Natural killer cell (primary cell): Measurements from ENCODE around the gene MBOAT7. TPM values are rescaled to one million over a fixed set of nuclear protein-coding genes. Genes with fewer than 3 reads are reported as not detected.

ENCODE experiments used
- ATAC-seq, 3 donors: fragments of 150-1000 bp in 2 of 3; fragments of 200-7000 bp in 1 of 3; cut with Tn5 transposase; 1 replicate in 1 of 3; 2 replicates in 2 of 3; pipeline ENCODE4 v1.10.0; 2021; ENCODE audit warnings: mild to moderate bottlenecking in 2 of 3, moderate library complexity in 2 of 3
- DNase-seq, 2 donors: peaks; one replicate each; pipeline versions ENCODE4 v3.0.0 to v3.0.0-alpha.2; 2013 to 2021; ENCODE audit warnings: mixed read lengths in 1 of 2
- H3K27ac ChIP-seq: one replicate; pipeline ENCODE4 v1.5.1; 2013; ENCODE audit warnings: mild to moderate bottlenecking, low read length
- H3K27me3 ChIP-seq: one replicate; pipeline ENCODE4 v1.6.1; 2013; ENCODE audit warnings: low read length; ENCODE audit not compliant: control insufficient read depth, insufficient read depth
- H3K36me3 ChIP-seq: one replicate; pipeline ENCODE4 v1.6.1; 2013; ENCODE audit warnings: low read length; ENCODE audit not compliant: control insufficient read depth, insufficient read depth
- H3K4me1 ChIP-seq: one replicate; pipeline ENCODE4 v1.6.1; 2013; ENCODE audit warnings: low read length; ENCODE audit not compliant: control insufficient read depth, insufficient read depth
- H3K4me3 ChIP-seq: one replicate; pipeline ENCODE4 v1.5.1; 2013; ENCODE audit warnings: low read length
- H3K9me3 ChIP-seq: one replicate; pipeline ENCODE4 v1.6.1; 2013; ENCODE audit warnings: low read length; ENCODE audit not compliant: control insufficient read depth, insufficient read depth
- H3K27ac Mint-ChIP-seq, 2 donors: one replicate each; pipeline ENCODE4 v1.8.0; 2022; ENCODE audit warnings: mild to moderate bottlenecking in 2 of 2, mixed read lengths in 2 of 2, moderate library complexity in 1 of 2
- H3K27me3 Mint-ChIP-seq, 2 donors: one replicate each; pipeline ENCODE4 v1.8.0; 2022; ENCODE audit warnings: low read depth in 2 of 2, mixed read lengths in 2 of 2
- H3K36me3 Mint-ChIP-seq: one replicate; pipeline ENCODE4 v1.8.0; 2022; ENCODE audit warnings: mixed read lengths
- H3K4me1 Mint-ChIP-seq, 2 donors: one replicate each; pipeline ENCODE4 v1.8.0; 2022; ENCODE audit warnings: mixed read lengths in 2 of 2
- H3K4me3 Mint-ChIP-seq: one replicate; pipeline ENCODE4 v1.8.0; 2022; ENCODE audit warnings: mild to moderate bottlenecking, moderate library complexity, mixed read lengths
- H3K9me3 Mint-ChIP-seq, 2 donors: one replicate each; pipeline ENCODE4 v1.8.0; 2022; ENCODE audit warnings: mixed read lengths in 2 of 2
- WGBS: methylation state at CpG from one replicate; pipeline ENCODE4 v1.1.7; 2013; ENCODE audit warnings: missing lambda C conversion rate; ENCODE audit not compliant: insufficient coverage; 5-methylcytosine and 5-hydroxymethylcytosine counted together
- intact Hi-C: fragments of 100-400 bp; cut with micrococcal nuclease; formaldehyde crosslinking; loops from one replicate; pipeline ENCODE4 v1.14.2; 2022
- total RNA-seq, 4 donors: library from RNA; stranded (reverse); fragments of 120-200 nt in 1 of 4; gene quantifications; one replicate each; pipeline versions ENCODE4 v1.2.3 to v1.2.4, GENCODE V29; 2013 to 2022
- TF ChIP-seq, protein P1 (sequence below): fragments of 200-600 bp; IDR thresholded peaks from one replicate; pipeline ENCODE4 v1.8.0; 2022; ENCODE audit warnings: antibody characterized with exemption

MBOAT7 gene
- total RNA-seq, 3 donors from 2014 or later (not counting 1 experiment from before 2014, with no cell fraction given), result 24.1 to 53.9 (median 31.2) TPM

DNA sequence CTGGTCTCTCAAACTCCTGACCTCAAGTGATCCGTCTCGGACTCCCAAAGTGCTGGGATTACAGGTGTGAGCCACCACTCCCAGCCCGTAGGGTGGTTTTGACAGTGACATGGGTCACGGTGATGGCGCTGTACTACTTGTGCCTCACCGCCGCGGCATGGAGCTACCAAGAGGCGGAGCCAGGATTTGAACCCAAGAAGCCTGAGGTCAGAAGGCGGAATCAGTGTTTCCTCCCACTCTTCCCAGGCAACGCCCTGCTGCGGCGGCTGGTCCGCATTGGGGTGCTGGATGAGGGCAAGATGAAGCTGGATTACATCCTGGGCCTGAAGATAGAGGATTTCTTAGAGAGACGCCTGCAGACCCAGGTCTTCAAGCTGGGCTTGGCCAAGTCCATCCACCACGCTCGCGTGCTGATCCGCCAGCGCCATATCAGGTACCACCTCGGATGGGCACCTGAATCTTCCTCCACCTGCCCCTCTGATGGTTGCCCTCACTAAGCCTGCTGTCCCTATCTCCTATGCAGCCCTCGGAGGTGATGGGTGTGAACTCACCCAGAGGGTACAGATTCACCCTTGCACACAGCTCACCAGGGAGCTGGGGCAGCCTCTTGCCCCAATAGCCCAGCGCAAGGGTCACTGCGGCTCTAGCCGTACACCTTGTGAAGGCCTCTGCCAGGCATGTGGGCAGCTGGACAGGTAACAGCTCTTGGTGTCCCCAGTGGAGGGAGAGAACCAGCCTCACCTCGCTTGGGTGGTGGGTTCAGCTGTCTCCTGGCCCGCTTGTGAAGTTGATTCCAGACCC is 16.9 kb upstream of the MBOAT7 start:
- no peak for ATAC-seq
- H3K4me3 ChIP-seq, result no peak overlapping the region
- DNase-seq, result no peak
- TF ChIP-seq, protein P1, sequence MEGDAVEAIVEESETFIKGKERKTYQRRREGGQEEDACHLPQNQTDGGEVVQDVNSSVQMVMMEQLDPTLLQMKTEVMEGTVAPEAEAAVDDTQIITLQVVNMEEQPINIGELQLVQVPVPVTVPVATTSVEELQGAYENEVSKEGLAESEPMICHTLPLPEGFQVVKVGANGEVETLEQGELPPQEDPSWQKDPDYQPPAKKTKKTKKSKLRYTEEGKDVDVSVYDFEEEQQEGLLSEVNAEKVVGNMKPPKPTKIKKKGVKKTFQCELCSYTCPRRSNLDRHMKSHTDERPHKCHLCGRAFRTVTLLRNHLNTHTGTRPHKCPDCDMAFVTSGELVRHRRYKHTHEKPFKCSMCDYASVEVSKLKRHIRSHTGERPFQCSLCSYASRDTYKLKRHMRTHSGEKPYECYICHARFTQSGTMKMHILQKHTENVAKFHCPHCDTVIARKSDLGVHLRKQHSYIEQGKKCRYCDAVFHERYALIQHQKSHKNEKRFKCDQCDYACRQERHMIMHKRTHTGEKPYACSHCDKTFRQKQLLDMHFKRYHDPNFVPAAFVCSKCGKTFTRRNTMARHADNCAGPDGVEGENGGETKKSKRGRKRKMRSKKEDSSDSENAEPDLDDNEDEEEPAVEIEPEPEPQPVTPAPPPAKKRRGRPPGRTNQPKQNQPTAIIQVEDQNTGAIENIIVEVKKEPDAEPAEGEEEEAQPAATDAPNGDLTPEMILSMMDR, result no peak
- no peaks in the 10 kb centered on the region for H3K9me3 Mint-ChIP-seq
- peaks cover 69% of the 10 kb centered on the region for H3K36me3 ChIP-seq
- H3K27me3 ChIP-seq, result no peaks in the 10 kb centered on the region
- peaks cover 7% of the 10 kb centered on the region for H3K36me3 Mint-ChIP-seq
- H3K27ac Mint-ChIP-seq, result no peak overlapping the region
- H3K4me1 Mint-ChIP-seq, result peaks cover 64% of the 10 kb centered on the region in 2 donors
- WGBS, result 94% methylated on average over 27 of the region's 27 CpGs
- no peaks in the 10 kb centered on the region for H3K9me3 ChIP-seq
- H3K4me1 ChIP-seq, result peaks cover 84% of the 10 kb centered on the region
- no peak overlapping the region for H3K27ac ChIP-seq
- no peak overlapping the region for H3K4me3 Mint-ChIP-seq
- intact Hi-C loops, result no loop called here
- no peaks in the 10 kb centered on the region for H3K27me3 Mint-ChIP-seq

DNA sequence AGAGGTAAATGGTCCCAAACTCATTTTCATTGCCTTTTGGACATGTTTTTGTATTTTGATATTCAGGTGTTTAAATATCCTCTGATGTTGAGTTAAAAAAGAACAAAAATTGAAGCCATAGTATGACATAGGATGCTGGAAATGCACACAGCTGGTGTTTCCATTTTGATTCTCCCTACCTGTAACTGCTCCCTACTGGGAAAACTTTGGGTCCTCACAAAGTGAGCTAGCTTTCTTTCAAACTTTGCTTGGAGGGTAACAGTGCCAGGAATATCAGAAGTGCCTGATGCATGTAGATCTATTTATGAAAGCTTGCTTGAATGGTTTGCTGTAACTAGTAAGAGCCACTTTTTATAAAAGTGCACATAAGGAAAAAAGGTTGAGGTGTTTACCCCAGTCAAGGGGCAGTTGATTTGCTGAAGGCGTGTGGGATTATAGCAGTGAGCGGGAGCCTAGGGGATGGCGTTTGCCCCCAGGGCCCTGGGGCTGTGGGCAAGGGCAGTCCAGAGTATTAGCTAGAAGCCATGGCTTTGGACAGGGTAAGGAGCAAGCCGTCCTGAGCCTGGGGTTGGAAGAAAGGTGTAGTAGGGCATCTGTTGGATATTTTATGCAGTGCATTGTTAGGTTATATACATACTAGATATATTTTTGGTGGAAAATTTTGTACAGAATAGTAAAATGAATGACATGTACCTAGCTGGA is 15.5 kb upstream of the MBOAT7 start:
- H3K27ac Mint-ChIP-seq, result no peak overlapping the region
- H3K4me3 ChIP-seq, result no peak overlapping the region

GRCh38 chr19:54203151-54203611 is 13.8 kb upstream of the MBOAT7 start:
- Mint-ChIP-seq H3K27me3 (no peaks in the 10 kb centered on the region), H3K27ac (peak overlapping the region in 1 of 2 donors; percentile 100), H3K36me3 (peaks cover 7% of the 10 kb centered on the region), H3K4me1 (peaks cover 43 to 53% of the 10 kb centered on the region in 2 donors), H3K9me3 (no peaks in the 10 kb centered on the region), H3K4me3 (peak overlapping the region; percentile 42)
- Histone ChIP-seq H3K9me3 (no peaks in the 10 kb centered on the region), H3K27me3 (no peaks in the 10 kb centered on the region), H3K36me3 (peaks cover 63% of the 10 kb centered on the region), H3K27ac (no peak overlapping the region), H3K4me1 (peaks cover 62% of the 10 kb centered on the region), H3K4me3 (no peak overlapping the region)
- WGBS, result 83% methylated on average over 9 of the region's 9 CpGs
- ATAC-seq (no peak), DNase-seq (no peak)
- TF ChIP-seq, protein P1, result no peak
- intact Hi-C loops, result no loop called here

More for the DNA sequence above, 15.5 kb upstream of the MBOAT7 start:
- no peak for ATAC-seq
- Mint-ChIP-seq H3K36me3 (peaks cover 7% of the 10 kb centered on the region), H3K27me3 (no peaks in the 10 kb centered on the region), H3K9me3 (no peaks in the 10 kb centered on the region), H3K4me1 (peaks cover 59 to 62% of the 10 kb centered on the region in 2 donors), H3K4me3 (no peak overlapping the region)
- no peak for DNase-seq
- TF ChIP-seq, protein P1, result no peak
- H3K27ac ChIP-seq, result no peak overlapping the region
- 87% methylated on average over 4 of the region's 4 CpGs for WGBS
- peaks cover 69% of the 10 kb centered on the region for H3K36me3 ChIP-seq
- H3K9me3 ChIP-seq, result no peaks in the 10 kb centered on the region
- peaks cover 78% of the 10 kb centered on the region for H3K4me1 ChIP-seq
- intact Hi-C loops, result no loop called here
- H3K27me3 ChIP-seq, result no peaks in the 10 kb centered on the region
